GM19468 (cell line): ENCODE results near the gene CHM.
A peak's percentile ranks its signal among the peaks of the same experiment; 100 is the strongest.
"Not testable (repeated sequence)": the region's sequence is repeated elsewhere in the genome, so short reads cannot be mapped to it uniquely, and the experiment has no call there.

Source experiments
- ATAC-seq: cut with Tn5 transposase; IDR thresholded peaks from one replicate; pipeline ENCODE4 v1.9.1; 2021; ENCODE audit warnings: mild to moderate bottlenecking, moderate library complexity, moderate number of reproducible peaks; ENCODE audit not compliant: unreplicated experiment; ENCODE audit errors: extremely low read depth

CHM gene, protein sequence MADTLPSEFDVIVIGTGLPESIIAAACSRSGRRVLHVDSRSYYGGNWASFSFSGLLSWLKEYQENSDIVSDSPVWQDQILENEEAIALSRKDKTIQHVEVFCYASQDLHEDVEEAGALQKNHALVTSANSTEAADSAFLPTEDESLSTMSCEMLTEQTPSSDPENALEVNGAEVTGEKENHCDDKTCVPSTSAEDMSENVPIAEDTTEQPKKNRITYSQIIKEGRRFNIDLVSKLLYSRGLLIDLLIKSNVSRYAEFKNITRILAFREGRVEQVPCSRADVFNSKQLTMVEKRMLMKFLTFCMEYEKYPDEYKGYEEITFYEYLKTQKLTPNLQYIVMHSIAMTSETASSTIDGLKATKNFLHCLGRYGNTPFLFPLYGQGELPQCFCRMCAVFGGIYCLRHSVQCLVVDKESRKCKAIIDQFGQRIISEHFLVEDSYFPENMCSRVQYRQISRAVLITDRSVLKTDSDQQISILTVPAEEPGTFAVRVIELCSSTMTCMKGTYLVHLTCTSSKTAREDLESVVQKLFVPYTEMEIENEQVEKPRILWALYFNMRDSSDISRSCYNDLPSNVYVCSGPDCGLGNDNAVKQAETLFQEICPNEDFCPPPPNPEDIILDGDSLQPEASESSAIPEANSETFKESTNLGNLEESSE

DNA sequence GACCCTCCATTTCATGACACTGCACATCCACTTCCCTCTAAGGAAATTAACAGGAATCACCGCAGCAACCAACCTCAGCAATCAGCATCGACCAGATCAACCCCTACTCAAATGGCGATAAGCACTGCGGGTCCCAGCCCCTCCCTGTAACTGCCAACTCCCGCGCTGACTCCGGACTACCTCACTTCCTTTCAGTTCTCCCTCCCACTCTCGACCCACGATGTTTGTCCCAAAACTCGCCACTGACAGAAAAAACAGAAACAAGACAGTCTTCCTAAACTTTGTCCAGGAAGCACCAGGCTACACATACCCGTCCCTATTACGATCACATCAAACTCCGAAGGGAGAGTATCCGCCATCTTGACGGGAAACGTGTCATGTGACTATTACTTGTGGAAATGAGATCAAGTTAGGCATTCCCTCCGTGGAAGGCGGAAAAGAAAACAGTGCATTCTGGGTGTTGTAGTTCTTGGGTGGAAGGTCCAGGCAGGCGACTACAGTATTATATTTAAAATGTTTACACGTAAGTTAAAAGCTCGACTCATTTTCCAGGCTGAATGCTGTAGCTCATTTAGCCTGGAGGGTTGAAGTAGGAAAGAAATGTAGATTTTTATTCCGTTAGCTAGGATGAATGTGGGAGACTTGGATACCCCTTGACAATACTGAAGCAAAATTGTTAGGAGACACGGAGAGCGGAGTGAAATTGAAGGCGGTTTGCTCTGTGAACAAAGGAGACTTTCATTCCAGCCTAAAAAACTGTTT, at the start of gene CHM:
TSS of gene CHM (minus strand) at position 385 of the 762 bp plus-strand sequence. CDS start at position 359, 26 bp downstream.
- ATAC-seq: peak; percentile 90

DNA sequence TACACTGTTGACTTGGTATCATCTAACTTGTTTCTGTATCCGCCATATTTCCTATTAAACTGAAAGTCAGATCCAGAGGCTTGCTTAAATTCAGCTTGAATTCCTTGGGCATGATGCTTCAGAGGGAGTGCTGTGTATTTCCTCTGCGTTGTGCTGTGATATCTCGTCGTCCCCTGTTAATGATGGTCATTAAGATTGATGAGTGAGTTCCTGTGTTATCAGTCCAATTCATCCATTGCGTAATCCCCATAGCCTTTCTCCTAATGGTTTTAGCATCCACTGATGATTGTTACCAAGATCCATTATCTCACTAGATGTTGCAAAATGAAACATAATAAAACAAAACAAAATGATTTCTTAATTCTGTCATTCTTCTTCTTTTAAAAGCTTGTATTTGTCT, 31.3 kb upstream of the CHM start:
- ATAC-seq: no peak

DNA sequence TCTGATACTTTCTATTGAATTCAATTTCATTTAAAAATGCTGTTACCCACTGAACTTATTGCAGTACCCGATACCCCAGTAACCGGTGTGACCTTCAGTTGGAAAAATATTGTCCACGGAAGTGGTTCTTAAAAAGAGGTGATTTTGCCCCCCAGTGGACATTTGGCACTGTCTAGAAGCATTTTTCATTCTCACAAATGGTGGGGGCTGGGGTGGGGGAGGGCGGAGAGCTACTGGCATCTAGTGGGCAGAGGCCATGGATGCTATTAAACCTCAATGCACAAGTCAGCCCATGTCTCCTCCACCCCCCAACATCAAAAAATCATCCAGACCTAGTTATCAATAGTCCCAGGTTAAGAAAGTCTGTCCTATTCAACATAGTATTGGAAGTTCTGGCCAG, 19.6 kb upstream of the CHM start:
- no peak for ATAC-seq

DNA sequence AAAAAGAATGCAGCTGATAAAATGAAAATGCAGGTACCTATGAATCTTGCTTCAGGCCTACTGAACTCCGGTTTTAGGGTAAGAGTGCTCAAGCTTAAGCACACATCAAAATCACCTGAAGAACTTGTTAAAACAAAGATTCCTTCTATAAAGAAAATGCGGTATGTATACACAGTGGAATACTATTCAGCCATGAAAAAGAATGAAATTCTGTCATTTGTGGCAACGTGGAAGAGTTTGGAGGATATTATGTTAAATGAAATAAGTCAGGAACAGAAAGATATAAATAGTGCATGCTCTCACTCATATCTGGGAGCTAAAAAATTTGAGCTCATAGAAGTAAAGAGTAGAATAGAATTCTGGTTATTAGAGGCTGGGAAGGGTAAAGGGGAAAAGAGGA, 14.0 kb upstream of the CHM start:
- ATAC-seq: no peak

DNA sequence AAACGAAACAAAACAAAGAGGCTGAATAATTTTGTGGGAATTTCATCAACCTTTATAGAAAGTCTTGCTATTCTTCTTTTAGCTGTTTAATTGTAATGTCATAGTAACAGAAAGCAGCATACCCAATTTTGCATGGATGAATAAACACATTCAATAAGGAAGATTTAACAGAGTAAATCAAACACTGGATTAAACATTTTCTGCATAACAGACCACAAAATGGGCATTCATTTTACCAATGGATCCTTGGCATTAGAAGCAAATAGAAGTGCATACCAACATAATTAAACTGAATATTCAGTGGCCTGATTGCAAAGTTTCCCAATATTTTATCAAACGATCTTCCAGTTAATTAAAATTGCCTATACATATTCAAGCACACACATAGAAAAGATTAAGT, 4.4 kb upstream of the CHM start:
- ATAC-seq: no peak

DNA sequence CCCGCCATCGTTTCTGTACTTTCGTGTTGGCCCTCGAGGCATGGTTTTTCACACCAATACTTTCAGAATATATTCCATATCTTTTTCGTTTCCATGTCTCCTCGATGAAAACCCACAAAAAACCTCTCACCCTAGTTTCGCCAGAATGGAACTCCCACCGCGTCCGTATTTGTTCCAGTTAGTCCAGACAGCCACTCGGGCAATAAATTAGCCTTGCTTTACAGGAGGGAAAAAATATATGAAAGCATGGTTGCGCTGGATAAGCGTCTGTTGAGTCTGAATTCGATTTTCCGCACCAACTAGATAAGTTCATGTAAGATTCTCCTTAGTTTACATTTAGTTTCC, 550 bp upstream of the CHM start:
- no peak for ATAC-seq

DNA sequence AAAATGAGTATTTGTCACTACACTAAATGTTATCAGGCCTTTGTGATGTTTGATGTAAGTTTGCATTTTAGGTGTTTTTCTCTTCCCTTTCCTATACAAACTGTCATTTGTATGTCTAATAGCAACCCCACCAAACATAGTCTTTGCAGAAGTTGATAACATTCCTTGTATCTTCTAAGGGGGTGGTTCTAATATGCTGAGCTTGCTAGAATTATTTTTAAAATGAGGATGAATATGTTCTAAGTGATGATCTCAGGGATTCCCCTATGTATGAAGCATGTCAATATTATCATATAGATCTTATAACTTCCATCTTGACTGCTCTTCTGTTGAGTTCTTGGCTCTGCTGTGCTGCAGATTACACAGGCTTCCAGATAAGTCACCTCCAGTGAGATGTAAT, 3.1 kb downstream of the CHM start:
- ATAC-seq: no peak

DNA sequence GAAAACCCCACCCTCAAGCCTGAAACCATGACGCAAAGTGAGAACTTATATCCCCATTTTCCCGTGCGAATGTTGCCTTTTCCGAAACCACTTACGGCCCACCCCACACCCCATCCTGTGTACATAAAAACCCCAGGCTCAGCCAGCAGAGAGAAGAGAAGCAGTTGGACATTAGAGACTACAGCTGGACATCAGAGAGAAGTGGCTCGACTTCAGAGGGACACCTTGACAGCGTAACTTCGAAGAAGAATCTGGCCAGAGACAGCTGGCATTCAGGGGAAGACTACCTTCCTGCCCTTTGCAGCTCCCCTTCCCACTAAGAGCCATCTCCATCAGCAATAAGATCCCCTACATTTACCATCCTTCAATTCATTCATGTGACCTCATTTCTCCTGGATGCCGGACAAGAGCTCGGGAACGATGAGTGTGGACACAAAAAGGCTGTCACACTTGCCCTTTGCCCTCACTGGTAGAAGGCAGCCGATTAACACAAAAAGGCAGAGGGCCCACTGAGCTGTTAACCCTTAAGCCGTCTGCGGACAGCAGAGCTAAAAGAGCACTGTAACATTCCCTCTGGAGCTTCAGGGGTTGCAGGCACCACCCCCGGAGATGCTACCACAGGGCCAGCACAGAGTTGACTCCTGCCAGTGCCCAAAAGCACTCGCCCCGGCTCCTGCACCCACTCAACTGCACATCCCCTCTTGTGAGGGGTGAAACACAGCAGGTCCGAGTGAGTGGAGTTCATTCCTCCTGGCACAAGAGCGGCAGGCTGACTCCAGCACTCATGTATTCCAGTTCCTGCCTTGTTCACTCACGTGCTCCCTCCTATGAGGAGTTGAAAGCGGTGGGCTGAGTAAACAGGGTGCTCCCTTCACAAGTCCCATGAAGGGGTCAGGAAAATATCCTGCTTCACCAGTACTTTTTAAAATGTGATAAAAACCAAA, 7.5 kb downstream of the CHM start:
- ATAC-seq: no peak

DNA sequence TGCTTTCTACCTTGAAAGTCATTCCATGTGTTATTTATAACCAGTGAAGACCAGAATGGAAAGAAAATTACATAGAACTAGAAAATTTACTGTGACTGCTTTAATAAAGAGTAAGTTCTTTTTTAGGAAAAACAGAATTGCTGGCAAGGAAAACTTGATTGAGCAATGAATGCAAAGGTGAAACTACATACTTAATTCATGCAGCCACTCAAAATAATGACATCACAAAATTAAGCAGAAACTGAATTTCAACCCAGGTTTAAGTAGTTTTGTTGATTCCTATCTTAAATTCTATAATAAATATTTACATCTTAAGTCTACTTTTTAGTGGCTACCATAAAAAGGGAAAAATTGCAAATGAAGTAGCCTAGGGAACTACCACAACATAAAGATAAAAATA, 14.0 kb downstream of the CHM start:
- no peak for ATAC-seq

DNA sequence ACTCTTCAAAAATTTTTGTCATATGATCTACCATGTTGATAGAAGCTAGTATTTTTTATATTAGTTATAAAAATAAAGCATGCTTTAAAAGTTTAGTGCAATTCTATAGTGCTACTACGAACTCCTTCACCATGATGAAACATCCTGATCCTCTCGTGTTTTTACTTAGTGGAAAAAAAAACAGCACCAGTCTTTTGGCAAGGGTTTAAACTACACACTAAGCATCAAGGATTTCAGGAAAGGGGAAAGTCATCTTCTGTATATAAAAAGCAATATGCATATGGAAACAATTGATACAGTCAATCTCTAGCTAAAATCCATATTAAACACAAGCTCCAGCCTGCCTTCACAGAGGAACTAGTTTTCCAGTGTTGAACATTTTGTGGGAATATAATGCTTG, 18.7 kb downstream of the CHM start:
- ATAC-seq: no peak

DNA sequence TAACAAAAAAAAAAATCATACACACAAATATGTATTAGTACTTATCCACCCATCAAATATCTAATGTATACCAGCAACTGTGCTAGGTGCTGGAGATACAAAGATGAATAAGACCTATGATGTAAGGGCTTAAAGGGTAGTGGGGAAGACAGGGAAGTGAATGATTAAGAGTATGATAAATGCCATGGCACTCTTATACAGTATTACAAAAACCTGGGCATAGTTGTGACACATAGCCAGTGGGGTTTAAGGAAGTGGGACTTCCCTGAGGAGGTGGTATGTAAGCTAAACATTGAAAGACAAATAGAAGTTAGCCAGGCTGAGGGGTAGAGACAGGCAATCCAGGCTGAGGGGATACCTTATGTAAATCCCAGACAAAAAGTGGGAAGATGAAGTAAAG, 23.5 kb downstream of the CHM start:
- no peak for ATAC-seq

DNA sequence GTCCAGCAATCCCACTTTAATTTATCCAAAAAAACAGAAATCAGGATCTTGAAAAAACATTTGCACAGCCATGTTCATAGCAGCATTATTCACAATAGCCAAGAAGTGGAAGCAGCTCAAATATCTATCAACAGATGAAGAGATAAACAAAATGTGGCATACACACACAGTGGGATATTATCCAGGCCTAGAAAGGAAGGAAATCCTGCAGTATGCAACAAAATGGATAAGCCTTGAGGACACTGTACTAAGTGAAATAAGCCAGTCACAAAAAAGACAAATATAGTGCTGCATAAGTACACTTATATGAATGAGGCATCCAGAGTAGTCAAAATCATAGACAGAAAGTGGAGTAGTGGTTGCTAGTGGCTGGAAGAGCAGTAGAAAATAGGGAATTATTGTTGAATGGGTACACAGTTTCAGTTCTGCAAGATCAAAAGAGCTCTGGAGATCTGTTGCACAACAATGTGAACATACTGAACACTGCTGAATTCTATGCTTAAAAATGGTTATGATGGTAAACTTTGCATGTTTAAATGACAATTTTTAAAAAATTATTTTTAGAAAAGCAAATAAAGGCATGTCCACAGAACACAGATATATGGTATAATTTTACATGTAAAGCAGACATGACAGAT, 25.6 kb downstream of the CHM start:
- ATAC-seq: no peak

DNA sequence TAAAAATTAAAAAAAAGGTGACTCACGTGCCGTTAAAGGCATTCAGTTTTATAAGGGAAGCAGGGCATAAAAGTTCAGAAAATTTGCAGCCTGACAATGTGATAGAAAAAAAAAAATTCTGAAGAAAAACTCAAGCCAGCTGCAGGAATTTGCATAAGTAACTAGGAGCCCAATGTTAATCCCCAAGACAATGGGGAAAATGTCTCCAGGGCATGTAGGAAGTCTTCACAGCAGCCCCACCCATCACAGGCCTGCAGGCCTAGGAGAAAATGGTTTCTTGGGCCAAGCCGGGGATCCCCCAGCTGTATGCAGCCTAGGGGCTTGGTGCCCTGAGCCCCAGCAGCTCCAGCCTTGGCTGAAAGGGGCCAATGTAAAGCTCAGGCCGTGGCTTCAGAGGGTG, 31.2 kb downstream of the CHM start:
- no peak for ATAC-seq

DNA sequence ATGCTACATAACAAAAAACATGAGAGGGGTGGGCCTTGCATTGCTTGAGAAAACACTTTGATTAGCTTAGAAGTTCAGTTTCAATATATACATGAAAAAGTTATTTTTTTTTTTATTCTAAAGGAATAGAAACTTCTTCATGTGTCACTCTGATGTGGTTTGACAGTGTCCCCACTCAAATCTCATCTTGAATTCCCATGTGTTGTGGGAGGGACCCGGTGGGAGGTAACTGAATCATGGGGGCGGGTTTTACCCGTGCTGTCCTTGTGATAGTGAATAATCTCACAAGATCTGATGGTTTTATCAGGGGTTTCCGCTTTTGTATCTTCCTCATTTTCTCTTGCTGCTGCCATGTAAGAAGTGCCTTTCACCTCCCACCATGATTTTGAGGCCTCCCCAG, 32.4 kb downstream of the CHM start:
- not testable (repeated sequence) for ATAC-seq

DNA sequence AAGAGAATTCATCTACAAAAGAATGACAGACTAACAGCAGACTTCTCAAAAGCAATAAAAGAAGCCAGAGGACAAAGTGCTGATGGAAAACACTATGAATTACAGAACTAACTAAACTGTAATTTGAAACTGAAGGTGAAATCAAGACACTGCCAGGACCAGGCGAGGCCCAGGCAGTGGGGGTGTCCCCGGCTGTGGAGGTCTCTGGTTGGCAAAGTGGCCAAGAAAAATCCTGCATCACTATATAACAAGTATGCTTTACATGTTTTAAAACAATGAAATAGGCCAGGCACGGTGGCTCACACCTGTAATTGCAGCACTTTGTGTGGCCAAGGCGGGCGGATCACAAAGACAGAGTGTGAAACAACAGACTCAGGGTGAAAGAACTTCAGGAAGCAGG, 32.9 kb downstream of the CHM start:
- no peak for ATAC-seq

DNA sequence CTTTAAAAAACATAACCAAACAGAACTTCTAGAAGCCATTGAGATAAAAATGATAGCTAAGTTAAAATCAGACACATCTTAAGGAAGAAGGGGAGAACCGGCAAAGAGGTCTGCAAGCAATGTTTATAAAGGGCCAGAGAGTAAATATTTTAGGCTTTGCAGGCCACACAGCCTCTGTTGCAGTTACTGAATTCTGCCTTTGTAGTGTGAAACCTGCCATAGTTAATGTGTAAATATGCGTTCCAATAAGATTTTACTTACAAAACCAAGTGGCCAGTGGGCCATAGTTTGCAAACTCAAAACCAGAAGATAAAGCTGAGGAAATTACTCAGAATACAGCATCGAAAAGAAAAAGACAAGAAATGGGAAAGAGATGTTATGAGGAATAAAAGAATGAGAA, 33.6 kb downstream of the CHM start:
- ATAC-seq: no peak

DNA sequence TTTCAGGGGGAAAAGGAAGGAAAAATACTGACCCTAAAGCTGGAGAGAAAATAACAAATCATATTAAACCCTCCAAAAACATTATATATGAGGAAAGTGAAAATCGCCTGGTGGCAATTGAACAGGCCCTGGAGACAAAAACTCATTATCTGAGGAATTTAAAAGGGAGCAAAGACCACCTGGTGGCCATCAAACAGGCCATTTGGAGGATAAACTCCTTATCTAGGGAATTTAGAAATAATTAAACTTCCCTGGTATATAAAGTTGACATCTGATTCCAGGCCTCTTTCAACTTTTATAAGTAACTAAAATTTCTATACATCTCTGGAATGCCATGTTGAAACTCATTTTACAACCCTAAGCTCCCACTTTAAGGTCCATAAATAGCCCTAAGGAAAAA, 35.2 kb downstream of the CHM start:
- no peak for ATAC-seq

DNA sequence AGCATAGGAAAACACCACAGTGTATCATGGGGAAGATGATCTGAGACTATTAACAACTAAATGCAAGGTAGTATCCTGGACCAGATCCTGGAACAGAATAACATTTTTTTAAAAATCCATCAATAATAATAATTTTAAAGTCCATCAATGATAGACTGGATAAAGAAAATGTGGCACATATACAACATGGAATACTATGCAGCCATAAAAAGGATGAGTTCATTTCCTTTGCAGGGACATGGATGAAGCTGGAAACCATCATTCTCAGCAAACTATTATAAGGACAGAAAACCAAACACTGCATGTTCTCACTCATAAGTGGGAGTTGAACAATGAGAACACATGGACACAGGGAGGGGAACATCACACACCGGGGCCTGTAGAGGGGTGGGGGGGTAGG, 37.6 kb downstream of the CHM start:
- not testable (repeated sequence) for ATAC-seq

DNA sequence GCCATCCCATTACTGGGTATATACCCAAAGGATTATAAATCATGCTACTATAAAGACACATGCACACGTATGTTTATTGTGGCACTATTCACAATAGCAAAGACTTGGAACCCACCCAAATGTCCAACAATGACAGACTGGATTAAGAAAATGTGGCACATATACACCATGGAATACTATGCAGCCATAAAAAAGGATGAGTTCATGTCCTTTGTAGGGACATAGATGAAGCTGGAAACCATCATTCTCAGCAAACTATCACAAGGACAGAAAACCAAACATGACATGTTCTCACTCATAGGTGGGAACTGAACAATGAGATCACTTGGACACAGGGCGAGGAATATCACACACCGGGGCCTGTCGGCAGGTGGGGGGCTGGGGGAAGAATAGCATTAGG, 39.5 kb downstream of the CHM start:
- ATAC-seq: not testable (repeated sequence)
